CD14-positive monocyte (primary cell): Measurements from ENCODE around the gene UBIAD1. TPM values are rescaled to one million over a fixed set of nuclear protein-coding genes. Genes with fewer than 3 reads are reported as not detected.

Source experiments
- DNase-seq, 3 donors: peaks; one replicate each; pipeline ENCODE4 v3.0.0-alpha.2; 2011 to 2022
- H2AFZ ChIP-seq: 2 replicates; pipeline ENCODE4 v1.6.0; 2012; ENCODE audit warnings: mild to moderate bottlenecking, low read depth, low read length, inconsistent platforms; ENCODE audit not compliant: insufficient read depth, poor library complexity, severe bottlenecking
- H3K27ac ChIP-seq, 2 donors: 1 replicate in 1 of 2; 2 replicates in 1 of 2; pipeline ENCODE4 v1.5.1; 2012 to 2013; ENCODE audit warnings: low read length in 2 of 2, control low read depth in 1 of 2, inconsistent platforms in 1 of 2, low read depth in 1 of 2, mild to moderate bottlenecking in 1 of 2
- H3K27me3 ChIP-seq, 2 donors: one replicate each; pipeline versions ENCODE4 v1.6.0 to v1.6.1; 2011 to 2013; ENCODE audit warnings: low read length in 2 of 2; ENCODE audit not compliant: control insufficient read depth in 2 of 2, insufficient read depth in 2 of 2
- H3K36me3 ChIP-seq, 2 donors: replicated peaks in 1 of 2; 1 replicate in 1 of 2; 2 replicates in 1 of 2; pipeline versions ENCODE4 v1.5.1 to v1.6.1; 2012 to 2013; ENCODE audit warnings: low read length in 2 of 2, control low read depth in 1 of 2, inconsistent platforms in 1 of 2, mild to moderate bottlenecking in 1 of 2; ENCODE audit not compliant: insufficient read depth in 2 of 2, control insufficient read depth in 1 of 2
- H3K4me1 ChIP-seq, 2 donors: 1 replicate in 1 of 2; 2 replicates in 1 of 2; pipeline versions ENCODE4 v1.5.1 to v1.6.1; 2012 to 2013; ENCODE audit warnings: low read length in 2 of 2, control low read depth in 1 of 2, inconsistent platforms in 1 of 2, mild to moderate bottlenecking in 1 of 2, moderate library complexity in 1 of 2; ENCODE audit not compliant: insufficient read depth in 2 of 2, control insufficient read depth in 1 of 2
- H3K4me2 ChIP-seq: replicated peaks from 2 replicates; pipeline ENCODE3; 2012; ENCODE audit warnings: low read length, moderate library complexity, mild to moderate bottlenecking; ENCODE audit not compliant: poor library complexity, severe bottlenecking; ENCODE audit errors: extremely low read depth
- H3K4me3 ChIP-seq, 3 experiments: fragments of 200-600 bp in 1 of 3; sonication (generic) in 1 of 3; replicated peaks in 1 of 3; 1 replicate in 2 of 3; 2 replicates in 1 of 3; pipeline ENCODE4 v1.5.1; 2011 to 2013; ENCODE audit warnings: low read length in 3 of 3, mild to moderate bottlenecking in 3 of 3, control low read depth in 2 of 3, low read depth in 2 of 3, inconsistent platforms in 1 of 3, moderate library complexity in 1 of 3
- H3K79me2 ChIP-seq: 2 replicates; pipeline ENCODE4 v1.6.0; 2012; ENCODE audit warnings: mild to moderate bottlenecking, control low read depth, inconsistent platforms, low read length, moderate library complexity; ENCODE audit not compliant: insufficient read depth
- H3K9ac ChIP-seq: 2 replicates; pipeline ENCODE4 v1.6.0; 2017; ENCODE audit warnings: low read length, mild to moderate bottlenecking; ENCODE audit not compliant: insufficient read depth, poor library complexity, severe bottlenecking
- H3K9me3 ChIP-seq, 2 donors: replicated peaks in 1 of 2; 1 replicate in 1 of 2; 2 replicates in 1 of 2; pipeline versions ENCODE4 v1.5.1 to v1.6.1; 2012 to 2013; ENCODE audit warnings: low read length in 2 of 2, control low read depth in 1 of 2; ENCODE audit not compliant: control insufficient read depth in 1 of 2, insufficient read depth in 1 of 2
- H4K20me1 ChIP-seq: 2 replicates; pipeline ENCODE4 v1.6.0; 2012; ENCODE audit warnings: mild to moderate bottlenecking, low read length, control low read depth, moderate library complexity; ENCODE audit not compliant: insufficient read depth
- H3K27ac Mint-ChIP-seq, 7 donors: one replicate each; pipeline ENCODE4 v1.8.0; 2020; ENCODE audit warnings: mild to moderate bottlenecking in 7 of 7, mixed read lengths in 7 of 7, moderate library complexity in 6 of 7, inconsistent platforms in 2 of 7
- H3K27me3 Mint-ChIP-seq, 3 donors: one replicate each; pipeline ENCODE4 v1.8.0; 2021 to 2022; ENCODE audit warnings: low read depth in 3 of 3, mild to moderate bottlenecking in 3 of 3, mixed read lengths in 3 of 3, moderate library complexity in 3 of 3, inconsistent platforms in 1 of 3
- H3K36me3 Mint-ChIP-seq, 2 donors: one replicate each; pipeline ENCODE4 v1.8.0; 2020; ENCODE audit warnings: mixed read lengths in 2 of 2, inconsistent platforms in 1 of 2, mild to moderate bottlenecking in 1 of 2
- H3K4me1 Mint-ChIP-seq: one replicate; pipeline ENCODE4 v1.8.0; 2020; ENCODE audit warnings: mild to moderate bottlenecking, mixed read lengths
- H3K4me3 Mint-ChIP-seq, 2 donors: one replicate each; pipeline ENCODE4 v1.8.0; 2020; ENCODE audit warnings: mild to moderate bottlenecking in 2 of 2, mixed read lengths in 2 of 2, moderate library complexity in 1 of 2
- H3K9me3 Mint-ChIP-seq, 7 donors: one replicate each; pipeline ENCODE4 v1.8.0; 2020 to 2022; ENCODE audit warnings: mixed read lengths in 7 of 7, mild to moderate bottlenecking in 6 of 7, moderate library complexity in 6 of 7, inconsistent platforms in 2 of 7
- WGBS: methylation state at CpG from one replicate; pipeline ENCODE4 v1.1.5; 2013; ENCODE audit warnings: missing lambda C conversion rate; ENCODE audit not compliant: insufficient coverage; 5-methylcytosine and 5-hydroxymethylcytosine counted together
- intact Hi-C, 2 donors: fragments of 100-400 bp; cut with micrococcal nuclease; formaldehyde crosslinking; loops; one replicate each; pipeline versions ENCODE4 v1.15.0 to v1.15.1; 2023
- polyA plus RNA-seq, 3 donors: library from polyadenylated mRNA; depleted of rRNA in 1 of 3; unstranded in 2 of 3; stranded (reverse) in 1 of 3; fragments of 300-500 nt in 2 of 3; fragments of >200 nt in 1 of 3; fragmentation: Illumina TruSeq in 2 of 3; gene quantifications; 1 replicate in 2 of 3; 2 replicates in 1 of 3; pipeline ENCODE4 v1.2.3, GENCODE V29; 2012 to 2021
- TF ChIP-seq, protein P1 (sequence below): fragments of 200-600 bp; IDR thresholded peaks from one replicate; pipeline ENCODE4 v1.8.0; 2022; ENCODE audit warnings: antibody characterized with exemption, mild to moderate bottlenecking

Gene UBIAD1
- polyA plus RNA-seq, 3 donors = 4.3 to 10.5 (median 9.8) TPM

DNA sequence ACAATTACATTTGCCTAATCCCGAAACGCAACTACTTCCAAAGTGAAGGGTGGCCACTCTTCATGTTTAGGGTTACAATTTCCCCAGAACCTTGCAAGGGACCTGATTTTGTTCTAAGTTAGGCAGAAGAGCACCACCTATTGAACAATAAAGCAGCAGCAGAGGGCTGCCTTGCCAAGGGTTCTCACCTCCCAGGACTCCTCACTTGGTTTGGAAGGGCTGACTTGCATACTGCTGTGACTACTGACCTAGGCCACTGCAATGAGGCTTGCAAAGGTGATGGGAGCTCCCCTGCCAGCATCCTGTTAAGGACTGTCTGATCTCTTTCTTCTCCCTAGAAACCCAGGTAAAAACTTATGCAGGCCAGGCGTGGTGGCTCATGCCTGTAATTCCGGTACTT lies 24.8 kb upstream of the UBIAD1 start:
- Mint-ChIP-seq H3K27me3 (peaks cover 0 to 2% (median 0%) of the 10 kb centered on the region in 3 donors), H3K36me3 (peaks cover 61 to 80% of the 10 kb centered on the region in 2 donors), H3K27ac (peak overlapping the region in 2 of 7 donors; percentile 28 to 48), H3K4me1 (no peaks in the 10 kb centered on the region), H3K9me3 (peaks cover 0 to 2% (median 0%) of the 10 kb centered on the region in 7 donors), H3K4me3 (no peak overlapping the region)
- Histone ChIP-seq H3K36me3 (peaks cover 70 to 86% of the 10 kb centered on the region in 2 donors), H3K9ac (no peak overlapping the region), H4K20me1 (no peaks in the 10 kb centered on the region), H3K4me1 (no peaks in the 10 kb centered on the region), H3K27ac (no peak overlapping the region), H3K9me3 (no peaks in the 10 kb centered on the region), H3K4me2 (no peak overlapping the region), H2AFZ (no peak overlapping the region), H3K4me3 (no peak overlapping the region), H3K79me2 (no peaks in the 10 kb centered on the region), H3K27me3 (no peaks in the 10 kb centered on the region)
- WGBS = 100% methylated on average over 4 of the region's 4 CpGs
- intact Hi-C loops = no loop called here
- no peak for DNase-seq
- TF ChIP-seq, protein P1, sequence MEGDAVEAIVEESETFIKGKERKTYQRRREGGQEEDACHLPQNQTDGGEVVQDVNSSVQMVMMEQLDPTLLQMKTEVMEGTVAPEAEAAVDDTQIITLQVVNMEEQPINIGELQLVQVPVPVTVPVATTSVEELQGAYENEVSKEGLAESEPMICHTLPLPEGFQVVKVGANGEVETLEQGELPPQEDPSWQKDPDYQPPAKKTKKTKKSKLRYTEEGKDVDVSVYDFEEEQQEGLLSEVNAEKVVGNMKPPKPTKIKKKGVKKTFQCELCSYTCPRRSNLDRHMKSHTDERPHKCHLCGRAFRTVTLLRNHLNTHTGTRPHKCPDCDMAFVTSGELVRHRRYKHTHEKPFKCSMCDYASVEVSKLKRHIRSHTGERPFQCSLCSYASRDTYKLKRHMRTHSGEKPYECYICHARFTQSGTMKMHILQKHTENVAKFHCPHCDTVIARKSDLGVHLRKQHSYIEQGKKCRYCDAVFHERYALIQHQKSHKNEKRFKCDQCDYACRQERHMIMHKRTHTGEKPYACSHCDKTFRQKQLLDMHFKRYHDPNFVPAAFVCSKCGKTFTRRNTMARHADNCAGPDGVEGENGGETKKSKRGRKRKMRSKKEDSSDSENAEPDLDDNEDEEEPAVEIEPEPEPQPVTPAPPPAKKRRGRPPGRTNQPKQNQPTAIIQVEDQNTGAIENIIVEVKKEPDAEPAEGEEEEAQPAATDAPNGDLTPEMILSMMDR = no peak

DNA sequence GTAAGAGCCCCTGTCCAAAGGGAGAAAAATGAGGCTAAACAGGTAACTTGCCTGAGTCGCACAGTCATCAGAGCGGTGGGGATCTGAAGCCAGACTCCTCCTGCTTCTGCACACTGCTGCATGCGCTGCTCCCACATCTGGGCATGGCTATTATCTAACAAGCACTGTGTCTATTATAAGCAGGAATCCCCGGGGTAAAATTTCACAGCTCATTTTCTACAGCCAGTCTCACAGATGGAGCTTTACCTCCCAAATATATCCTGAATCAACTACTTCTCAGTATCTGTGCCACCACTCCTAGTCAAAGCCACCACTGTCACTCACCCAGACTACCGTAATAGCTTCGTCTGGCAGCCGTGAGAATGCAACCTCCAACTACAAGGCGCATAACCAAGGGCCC lies 20.5 kb upstream of the UBIAD1 start:
- no peak overlapping the region for H3K4me3 Mint-ChIP-seq
- TF ChIP-seq, protein P1 = no peak
- H3K4me1 ChIP-seq = no peaks in the 10 kb centered on the region
- no peak overlapping the region for H3K9ac ChIP-seq
- no peaks in the 10 kb centered on the region for H3K27me3 ChIP-seq
- DNase-seq = no peak
- no peaks in the 10 kb centered on the region for H3K79me2 ChIP-seq
- H3K36me3 Mint-ChIP-seq = peaks cover 68 to 86% of the 10 kb centered on the region in 2 donors
- H3K4me1 Mint-ChIP-seq = no peaks in the 10 kb centered on the region
- intact Hi-C loops = loop anchor here in 1 of 2 donors (10.0 kb wide), 1 partner anchor 148 kb away; no protein-coding TSS in a partner anchor
- WGBS = 98% methylated on average over 8 of the region's 8 CpGs
- no peaks in the 10 kb centered on the region for H3K9me3 ChIP-seq
- H3K27ac ChIP-seq = no peak overlapping the region
- no peaks in the 10 kb centered on the region for H4K20me1 ChIP-seq
- H3K4me3 ChIP-seq = no peak overlapping the region
- H3K4me2 ChIP-seq = no peak overlapping the region
- H3K36me3 ChIP-seq = peaks cover 74 to 86% of the 10 kb centered on the region in 2 donors
- H3K27ac Mint-ChIP-seq = no peak overlapping the region
- H2AFZ ChIP-seq = no peak overlapping the region
- H3K9me3 Mint-ChIP-seq = peaks cover 0 to 3% (median 0%) of the 10 kb centered on the region in 7 donors
- H3K27me3 Mint-ChIP-seq = peaks cover 0 to 2% (median 0%) of the 10 kb centered on the region in 3 donors
